ENCODE data around the gene CRPPA. TPM values are rescaled to one million over a fixed set of nuclear protein-coding genes. Genes with fewer than 3 reads are reported as not detected.
"Not testable (repeated sequence)": the region's sequence is repeated elsewhere in the genome, so short reads cannot be mapped to it uniquely, and the experiment has no call there.

Gene CRPPA
- polyA plus RNA-seq, 4 donors: 0.34 to 2.3 (median 0.45) TPM; not detected in 1

- Histone ChIP-seq H3K9me3 (ENCODE audit: control insufficient read depth in 2 of 2, insufficient read depth in 1 of 2, low read depth in 1 of 2, low read length in 1 of 2) (peaks cover 0 to 37% of the 10 kb centered on the region in 2 donors), H3K27ac (ENCODE audit: low read depth in 1 of 3, low read length in 2 of 3) (no peak overlapping the region), H3K4me3 (ENCODE audit: low read depth in 1 of 3, low read length in 3 of 3) (no peak overlapping the region), H3K4me1 (ENCODE audit: control insufficient read depth in 3 of 3, insufficient read depth in 2 of 3, low read depth in 1 of 3, low read length in 2 of 3) (no peaks in the 10 kb centered on the region), H3K27me3 (ENCODE audit: control insufficient read depth in 3 of 3, insufficient read depth in 3 of 3, low read length in 3 of 3) (no peaks in the 10 kb centered on the region), H3K36me3 (ENCODE audit: control insufficient read depth in 3 of 3, insufficient read depth in 2 of 3, low read depth in 1 of 3, low read length in 3 of 3) (peaks cover 0 to 3% (median 0%) of the 10 kb centered on the region in 3 donors)
- WGBS, 3 donors: 92 to 95% (median 94%) methylated on average over 33 of the region's 33 CpGs
- FAIRE-seq: no peak
- no peak for DNase-seq
These were observed 23.7 kb downstream of the CRPPA start for GRCh38 chr7:16397501-16398145.

- no peak overlapping the region for H3K4me3 ChIP-seq (ENCODE audit: low read depth in 1 of 3, low read length in 3 of 3)
- H3K9me3 ChIP-seq (ENCODE audit: control insufficient read depth in 2 of 2, insufficient read depth in 1 of 2, low read depth in 1 of 2, low read length in 1 of 2): peaks cover 0 to 37% of the 10 kb centered on the region in 2 donors
- H3K27me3 ChIP-seq (ENCODE audit: control insufficient read depth in 3 of 3, insufficient read depth in 3 of 3, low read length in 3 of 3): no peaks in the 10 kb centered on the region
- DNase-seq (no peak), FAIRE-seq (no peak)
- H3K36me3 ChIP-seq (ENCODE audit: control insufficient read depth in 3 of 3, insufficient read depth in 2 of 3, low read depth in 1 of 3, low read length in 3 of 3): peaks cover 0 to 3% (median 0%) of the 10 kb centered on the region in 3 donors
- H3K27ac ChIP-seq (ENCODE audit: low read depth in 1 of 3, low read length in 2 of 3): no peak overlapping the region
- 94% methylated on average over 25 of the region's 25 CpGs for WGBS, 3 donors
- H3K4me1 ChIP-seq (ENCODE audit: control insufficient read depth in 3 of 3, insufficient read depth in 2 of 3, low read depth in 1 of 3, low read length in 2 of 3): no peaks in the 10 kb centered on the region
These were observed 24.4 kb downstream of the CRPPA start for GRCh38 chr7:16396766-16397500.

- Histone ChIP-seq H3K4me3 (ENCODE audit: low read depth in 1 of 3, low read length in 3 of 3) (no peak overlapping the region), H3K4me1 (ENCODE audit: control insufficient read depth in 3 of 3, insufficient read depth in 2 of 3, low read depth in 1 of 3, low read length in 2 of 3) (no peaks in the 10 kb centered on the region), H3K36me3 (ENCODE audit: control insufficient read depth in 3 of 3, insufficient read depth in 2 of 3, low read depth in 1 of 3, low read length in 3 of 3) (peaks cover 0 to 3% (median 0%) of the 10 kb centered on the region in 3 donors), H3K27me3 (ENCODE audit: control insufficient read depth in 3 of 3, insufficient read depth in 3 of 3, low read length in 3 of 3) (no peaks in the 10 kb centered on the region), H3K27ac (ENCODE audit: low read depth in 1 of 3, low read length in 2 of 3) (no peak overlapping the region), H3K9me3 (ENCODE audit: control insufficient read depth in 2 of 2, insufficient read depth in 1 of 2, low read depth in 1 of 2, low read length in 1 of 2) (peaks cover 0 to 33% of the 10 kb centered on the region in 2 donors)
- 91 to 98% (median 97%) methylated on average over 1 of the region's 1 CpG for WGBS, 3 donors
- no peak for DNase-seq
- FAIRE-seq: no peak
These were observed 26.2 kb downstream of the CRPPA start for GRCh38 chr7:16395121-16395520.

- no peak overlapping the region for H3K27ac ChIP-seq (ENCODE audit: low read depth in 1 of 3, low read length in 2 of 3)
- H3K4me1 ChIP-seq (ENCODE audit: control insufficient read depth in 3 of 3, insufficient read depth in 2 of 3, low read depth in 1 of 3, low read length in 2 of 3): no peaks in the 10 kb centered on the region
- H3K27me3 ChIP-seq (ENCODE audit: control insufficient read depth in 3 of 3, insufficient read depth in 3 of 3, low read length in 3 of 3): no peaks in the 10 kb centered on the region
- no peak overlapping the region for H3K4me3 ChIP-seq (ENCODE audit: low read depth in 1 of 3, low read length in 3 of 3)
- FAIRE-seq (no peak), DNase-seq (no peak)
- H3K36me3 ChIP-seq (ENCODE audit: control insufficient read depth in 3 of 3, insufficient read depth in 2 of 3, low read depth in 1 of 3, low read length in 3 of 3): no peaks in the 10 kb centered on the region
- peaks cover 0 to 22% of the 10 kb centered on the region in 2 donors for H3K9me3 ChIP-seq (ENCODE audit: control insufficient read depth in 2 of 2, insufficient read depth in 1 of 2, low read depth in 1 of 2, low read length in 1 of 2)
- 95 to 96% (median 95%) methylated on average over 4 of the region's 4 CpGs for WGBS, 3 donors
These were observed 27.4 kb downstream of the CRPPA start for GRCh38 chr7:16393862-16394422.

- FAIRE-seq (no peak), DNase-seq (no peak)
- H3K4me3 ChIP-seq (ENCODE audit: low read depth in 1 of 3, low read length in 3 of 3): no peak overlapping the region
- H3K9me3 ChIP-seq (ENCODE audit: control insufficient read depth in 2 of 2, insufficient read depth in 1 of 2, low read depth in 1 of 2, low read length in 1 of 2): peaks cover 0 to 13% of the 10 kb centered on the region in 2 donors
- H3K27me3 ChIP-seq (ENCODE audit: control insufficient read depth in 3 of 3, insufficient read depth in 3 of 3, low read length in 3 of 3): no peaks in the 10 kb centered on the region
- 83 to 96% (median 85%) methylated on average over 2 of the region's 2 CpGs for WGBS, 3 donors
- H3K36me3 ChIP-seq (ENCODE audit: control insufficient read depth in 3 of 3, insufficient read depth in 2 of 3, low read depth in 1 of 3, low read length in 3 of 3): no peaks in the 10 kb centered on the region
- no peak overlapping the region for H3K27ac ChIP-seq (ENCODE audit: low read depth in 1 of 3, low read length in 2 of 3)
- H3K4me1 ChIP-seq (ENCODE audit: control insufficient read depth in 3 of 3, insufficient read depth in 2 of 3, low read depth in 1 of 3, low read length in 2 of 3): no peaks in the 10 kb centered on the region
These were observed 28.3 kb downstream of the CRPPA start for GRCh38 chr7:16392990-16393523.

GRCh38 chr7:16383786-16384185 lies 37.6 kb downstream of the CRPPA start:
- FAIRE-seq; DNase-seq; H3K4me1 ChIP-seq (ENCODE audit: control insufficient read depth in 3 of 3, insufficient read depth in 2 of 3, low read depth in 1 of 3, low read length in 2 of 3); H3K4me3 ChIP-seq (ENCODE audit: low read depth in 1 of 3, low read length in 3 of 3); H3K27ac ChIP-seq (ENCODE audit: low read depth in 1 of 3, low read length in 2 of 3); H3K36me3 ChIP-seq (ENCODE audit: control insufficient read depth in 3 of 3, insufficient read depth in 2 of 3, low read depth in 1 of 3, low read length in 3 of 3); H3K27me3 ChIP-seq (ENCODE audit: control insufficient read depth in 3 of 3, insufficient read depth in 3 of 3, low read length in 3 of 3): not testable (repeated sequence)
- H3K9me3 ChIP-seq (ENCODE audit: control insufficient read depth in 2 of 2, insufficient read depth in 1 of 2, low read depth in 1 of 2, low read length in 1 of 2): peaks cover 0 to 11% of the 10 kb centered on the region in 2 donors
- 95 to 98% (median 96%) methylated on average over 15 to 18 of the region's 18 CpGs for WGBS, 3 donors

GRCh38 chr7:16383103-16383502 lies 38.2 kb downstream of the CRPPA start:
- not testable (repeated sequence) for H3K27ac ChIP-seq (ENCODE audit: low read depth in 1 of 3, low read length in 2 of 3); H3K4me1 ChIP-seq (ENCODE audit: control insufficient read depth in 3 of 3, insufficient read depth in 2 of 3, low read depth in 1 of 3, low read length in 2 of 3); H3K4me3 ChIP-seq (ENCODE audit: low read depth in 1 of 3, low read length in 3 of 3); DNase-seq; FAIRE-seq; H3K36me3 ChIP-seq (ENCODE audit: control insufficient read depth in 3 of 3, insufficient read depth in 2 of 3, low read depth in 1 of 3, low read length in 3 of 3); H3K27me3 ChIP-seq (ENCODE audit: control insufficient read depth in 3 of 3, insufficient read depth in 3 of 3, low read length in 3 of 3)
- WGBS, 3 donors: 96 to 100% (median 99%) methylated on average over 7 of the region's 7 CpGs
- H3K9me3 ChIP-seq (ENCODE audit: control insufficient read depth in 2 of 2, insufficient read depth in 1 of 2, low read depth in 1 of 2, low read length in 1 of 2): peaks cover 0 to 11% of the 10 kb centered on the region in 2 donors
